Measurements from ENCODE around the gene PHKG2. TPM values are rescaled to one million over a fixed set of nuclear protein-coding genes. Genes with fewer than 3 reads are reported as not detected.

Gene PHKG2
- total RNA-seq, 1 experiment from 2014 or later = 30.9 TPM

- Histone ChIP-seq H4K20me1 (ENCODE audit: low read length) (no peaks in the 10 kb centered on the region), H3K36me3 (ENCODE audit: low read depth, low read length) (no peaks in the 10 kb centered on the region), H2AFZ (ENCODE audit: low read length) (no peak overlapping the region), H3K9ac (ENCODE audit: low read length) (no peak overlapping the region), H3K27ac (ENCODE audit: low read length) (no peak overlapping the region), H3K4me1 (ENCODE audit: insufficient read depth, low read length) (peaks cover 4% of the 10 kb centered on the region; the same call in 1 of the 2 replicates), H3K27me3 (ENCODE audit: low read length) (no peaks in the 10 kb centered on the region), H3F3A (ENCODE audit: low read length, unreplicated experiment) (no peaks in the 10 kb centered on the region), H3K79me2 (ENCODE audit: low read length) (peaks cover 21% of the 10 kb centered on the region), H3K9me3 (ENCODE audit: low read length) (no peaks in the 10 kb centered on the region), H3K9me2 (replicated peaks; ENCODE audit: low read length) (no peaks in the 10 kb centered on the region), H3K4me3 (ENCODE audit: low read length) (no peak overlapping the region), H3K4me2 (ENCODE audit: low read length) (no peak overlapping the region)
- DNase-seq (no peak), ATAC-seq (no peak)
- TF ChIP-seq EZH2 (IDR thresholded peaks at IDR 0.05; ENCODE audit: low read length, unreplicated experiment) (no peak), CTCF (conservative IDR thresholded peaks at IDR 0.05; ENCODE audit: low read depth, low read length) (no peak), EZH2phosphoT487 (IDR thresholded peaks at IDR 0.05; ENCODE audit: borderline replicate concordance, low read length) (no peak)
- intact Hi-C loops (cut with micrococcal nuclease) = no loop called here
- POLR2A ChIA-PET (ENCODE audit: unreplicated experiment) = interaction anchor here (0.7 kb wide), 1 partner anchor 23 kb away, joined by 3 read pairs; no protein-coding TSS in a partner anchor
- BruUV-seq (replicated peaks) = no TSS peak
- CTCF ChIA-PET = no interaction called here
Measured at GRCh38 chr16:30783280-30784109, 35.3 kb downstream of the PHKG2 start.

- ATAC-seq (no peak), DNase-seq (no peak)
- ChIA-PET CTCF (no interaction called here), POLR2A (ENCODE audit: unreplicated experiment) (no interaction called here)
- Histone ChIP-seq H3K4me1 (ENCODE audit: insufficient read depth, low read length) (peaks cover 4% of the 10 kb centered on the region; the same call in 1 of the 2 replicates), H3K27ac (ENCODE audit: low read length) (no peak overlapping the region), H3K4me2 (ENCODE audit: low read length) (no peak overlapping the region), H2AFZ (ENCODE audit: low read length) (no peak overlapping the region), H3K27me3 (ENCODE audit: low read length) (no peaks in the 10 kb centered on the region), H3K79me2 (ENCODE audit: low read length) (peaks cover 21% of the 10 kb centered on the region), H3K4me3 (ENCODE audit: low read length) (no peak overlapping the region), H3K9ac (ENCODE audit: low read length) (no peak overlapping the region), H3K36me3 (ENCODE audit: low read depth, low read length) (no peaks in the 10 kb centered on the region), H3F3A (ENCODE audit: low read length, unreplicated experiment) (no peaks in the 10 kb centered on the region), H3K9me3 (ENCODE audit: low read length) (no peaks in the 10 kb centered on the region), H4K20me1 (ENCODE audit: low read length) (no peaks in the 10 kb centered on the region), H3K9me2 (replicated peaks; ENCODE audit: low read length) (no peaks in the 10 kb centered on the region)
- TF ChIP-seq CTCF (conservative IDR thresholded peaks at IDR 0.05; ENCODE audit: low read depth, low read length) (no peak), EZH2phosphoT487 (IDR thresholded peaks at IDR 0.05; ENCODE audit: borderline replicate concordance, low read length) (no peak), EZH2 (IDR thresholded peaks at IDR 0.05; ENCODE audit: low read length, unreplicated experiment) (no peak)
- intact Hi-C loops (cut with micrococcal nuclease) = no loop called here
- BruUV-seq (replicated peaks) = no TSS peak
Measured at GRCh38 chr16:30784215-30784614, 36.0 kb downstream of the PHKG2 start.
